Natural killer cell treated with Interleukin-12 subunit alpha and Interleukin-12 subunit beta and Interleukin-15 and Interleukin-18, amount 100 ng/mL, for 72 hours (primary cell): ENCODE results near the gene VBP1. TPM values are rescaled to one million over a fixed set of nuclear protein-coding genes. Genes with fewer than 3 reads are reported as not detected.

Source experiments
- total RNA-seq, 2 donors: library from RNA; stranded (reverse); gene quantifications; one replicate each; pipeline ENCODE4 v1.2.3, GENCODE V29; 2022

Gene VBP1
- total RNA-seq, 2 donors from 2014 or later, result 54.1 to 64.7 TPM

Other genes with a start within 250 kb of the VBP1 start
- gene F8, start 193.7 kb upstream of the VBP1 start, total RNA-seq, result 1 to 10 TPM; 2.7 to 2.9 TPM
- gene FUNDC2, start 189.6 kb upstream of the VBP1 start, total RNA-seq, result 10 to 100 TPM; 47.2 to 62.5 TPM
- gene CMC4, start 145.3 kb upstream of the VBP1 start, total RNA-seq, result 1 to 10 TPM in 1 of 2 donors, not detected in 1; 1.4 TPM
- 10 to 100 TPM; 12.4 to 17.4 TPM for gene MTCP1, start 145.3 kb upstream of the VBP1 start, total RNA-seq
- 10 to 100 TPM; 34.5 to 36.1 TPM for gene BRCC3, start 145.0 kb upstream of the VBP1 start, total RNA-seq
- gene RAB39B, start 48.0 kb downstream of the VBP1 start, total RNA-seq, result 1 to 10 TPM; 7.5 to 8.3 TPM
- gene CLIC2, start 118.2 kb downstream of the VBP1 start, total RNA-seq, result under 1 TPM in 1 of 2 donors, not detected in 1; 0.50 TPM
- gene F8A2, start 165.6 kb downstream of the VBP1 start, total RNA-seq, result not detected
- gene F8A3, start 242.2 kb downstream of the VBP1 start, total RNA-seq, result 10 to 100 TPM in 1 of 2 donors, 1 to 10 TPM in 1; 4.2 to 46.4 TPM